GM06990 (cell line): ENCODE results near the gene LYPLA2.

Source experiments
- DNase-seq: peaks from one replicate; pipeline ENCODE4 v3.0.0-alpha.2; 2011; ENCODE audit not compliant: insufficient read length; ENCODE audit errors: extremely low read depth
- H3K27me3 ChIP-seq: replicated peaks from 2 replicates; pipeline ENCODE4 v1.6.0; 2011; ENCODE audit warnings: low read length; ENCODE audit not compliant: control insufficient read depth, insufficient read depth
- H3K36me3 ChIP-seq: 2 replicates; pipeline ENCODE4 v1.5.1; 2011; ENCODE audit warnings: low read length; ENCODE audit not compliant: control insufficient read depth, insufficient read depth
- H3K4me3 ChIP-seq: replicated peaks from 2 replicates; pipeline ENCODE4 v1.5.1; 2011; ENCODE audit warnings: low read depth, mild to moderate bottlenecking, control low read depth, low read length
- TF ChIP-seq, protein P1 (sequence below): IDR thresholded peaks from 2 replicates; pipeline ENCODE4 v1.5.1; 2011; ENCODE audit warnings: low read length, control low read depth, mild to moderate bottlenecking, inconsistent platforms; ENCODE audit not compliant: insufficient read depth, poor library complexity, severe bottlenecking

The LYPLA2 gene

DNA sequence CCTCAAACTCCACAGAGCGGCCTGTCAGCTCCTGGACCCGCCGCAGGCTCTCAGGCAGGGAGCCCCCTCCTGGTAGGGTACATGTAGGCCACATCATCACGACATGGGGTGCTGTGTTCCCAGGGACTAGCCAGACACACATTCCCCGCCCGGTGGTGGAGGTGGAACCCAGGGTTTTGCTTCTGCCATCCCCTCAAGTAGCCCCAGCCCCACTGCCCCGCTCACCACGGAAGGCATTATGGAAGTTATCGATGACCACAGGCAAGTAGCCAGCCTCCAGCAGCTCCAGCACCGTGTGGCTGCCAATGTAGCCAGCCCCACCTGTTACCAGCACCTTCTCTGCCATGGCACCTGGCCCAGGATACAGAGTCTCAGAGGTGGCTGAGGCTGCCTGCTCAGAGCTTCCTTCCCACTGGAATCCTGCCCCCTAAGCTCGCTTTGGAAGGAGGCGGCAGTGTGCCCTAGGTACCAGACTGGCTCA lies 7.8 kb downstream of the LYPLA2 start:
- TF ChIP-seq, protein P1, sequence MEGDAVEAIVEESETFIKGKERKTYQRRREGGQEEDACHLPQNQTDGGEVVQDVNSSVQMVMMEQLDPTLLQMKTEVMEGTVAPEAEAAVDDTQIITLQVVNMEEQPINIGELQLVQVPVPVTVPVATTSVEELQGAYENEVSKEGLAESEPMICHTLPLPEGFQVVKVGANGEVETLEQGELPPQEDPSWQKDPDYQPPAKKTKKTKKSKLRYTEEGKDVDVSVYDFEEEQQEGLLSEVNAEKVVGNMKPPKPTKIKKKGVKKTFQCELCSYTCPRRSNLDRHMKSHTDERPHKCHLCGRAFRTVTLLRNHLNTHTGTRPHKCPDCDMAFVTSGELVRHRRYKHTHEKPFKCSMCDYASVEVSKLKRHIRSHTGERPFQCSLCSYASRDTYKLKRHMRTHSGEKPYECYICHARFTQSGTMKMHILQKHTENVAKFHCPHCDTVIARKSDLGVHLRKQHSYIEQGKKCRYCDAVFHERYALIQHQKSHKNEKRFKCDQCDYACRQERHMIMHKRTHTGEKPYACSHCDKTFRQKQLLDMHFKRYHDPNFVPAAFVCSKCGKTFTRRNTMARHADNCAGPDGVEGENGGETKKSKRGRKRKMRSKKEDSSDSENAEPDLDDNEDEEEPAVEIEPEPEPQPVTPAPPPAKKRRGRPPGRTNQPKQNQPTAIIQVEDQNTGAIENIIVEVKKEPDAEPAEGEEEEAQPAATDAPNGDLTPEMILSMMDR, result peak; percentile 26
- no peak overlapping the region for H3K4me3 ChIP-seq
- peaks cover 19% of the 10 kb centered on the region for H3K36me3 ChIP-seq
- no peaks in the 10 kb centered on the region for H3K27me3 ChIP-seq
- no peak for DNase-seq

- Histone ChIP-seq H3K36me3 (peaks cover 19% of the 10 kb centered on the region), H3K4me3 (peak overlapping the region; percentile 93), H3K27me3 (no peaks in the 10 kb centered on the region)
- TF ChIP-seq, protein P1, result no peak
- DNase-seq, result no peak
These were observed 8.3 kb downstream of the LYPLA2 start for GRCh38 chr1:23799255-23799569.

GRCh38 chr1:23799570-23800399 lies 8.8 kb downstream of the LYPLA2 start:
- H3K27me3 ChIP-seq, result no peaks in the 10 kb centered on the region
- H3K36me3 ChIP-seq, result peaks cover 16% of the 10 kb centered on the region
- TF ChIP-seq, protein P1, result no peak
- peak overlapping the region; percentile 93 for H3K4me3 ChIP-seq
- no peak for DNase-seq

GRCh38 chr1:23800400-23801337 lies 9.7 kb downstream of the LYPLA2 start, which contains the start of gene GALE:
GALE (minus strand) TSS chr1:23800754; CDS start chr1:23799007, 1,747 bp downstream.
- Histone ChIP-seq H3K27me3 (no peaks in the 10 kb centered on the region), H3K36me3 (peaks cover 16% of the 10 kb centered on the region), H3K4me3 (peak within 1 kb of the TSS; percentile 93)
- peak; percentile 96 for DNase-seq
- TF ChIP-seq, protein P1, result no peak

DNA sequence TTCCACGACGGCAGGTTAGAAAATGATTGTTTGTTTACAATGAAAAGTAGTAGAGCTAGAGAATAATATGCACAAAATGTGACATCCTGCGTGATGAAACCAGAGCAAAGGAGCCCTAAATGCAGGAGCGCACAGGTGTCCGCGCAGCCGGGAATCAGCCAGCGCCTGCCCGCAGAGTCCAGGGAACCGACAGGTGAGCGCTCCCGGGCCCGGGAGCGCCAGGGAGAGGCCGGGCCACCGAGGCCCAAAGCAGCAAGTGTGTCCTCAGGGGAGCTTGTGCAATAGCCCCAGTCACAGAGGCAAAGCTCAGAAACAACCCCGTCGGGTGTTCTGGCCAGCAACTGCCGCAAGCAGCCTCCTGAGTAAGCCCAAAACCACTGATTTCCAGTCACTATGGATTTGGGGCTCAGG lies 10.4 kb downstream of the LYPLA2 start:
- H3K27me3 ChIP-seq, result no peaks in the 10 kb centered on the region
- no peak for DNase-seq
- TF ChIP-seq, protein P1, result no peak
- H3K4me3 ChIP-seq, result peak overlapping the region; percentile 93
- peaks cover 14% of the 10 kb centered on the region for H3K36me3 ChIP-seq
